IMR-90 (cell line): Measurements from ENCODE around the gene TANGO2. TPM values are rescaled to one million over a fixed set of nuclear protein-coding genes. Genes with fewer than 3 reads are reported as not detected.

ENCODE experiments used
- ATAC-seq: fragments of 200-7000 bp; cut with Tn5 transposase; 2 replicates; pipeline ENCODE4 v1.9.1; 2020; ENCODE audit warnings: low read depth, mild to moderate bottlenecking, moderate library complexity
- BruUV-seq: library from RNA; stranded (reverse); fragments of 400-500 nt; replicated peaks from 2 replicates; lab custom pipeline; 2021; lab: Mats Ljungman, UMichigan
- CTCF ChIA-PET: fragments of 300-600 bp; formaldehyde crosslinking; extraction: SDS; loops from one replicate; lab custom pipeline; 2021; ENCODE audit warnings: antibody characterized with exemption; lab: Yijun Ruan, JAX
- POLR2A ChIA-PET: fragments of 300-600 bp; sonication (Branson Sonifier 250); formaldehyde crosslinking; loops from one replicate; lab custom pipeline; 2022; ENCODE audit warnings: antibody characterized with exemption; ENCODE audit not compliant: unreplicated experiment; lab: Charles Lee
- DNase-seq: peaks from one replicate; pipeline ENCODE4 v3.0.0; 2013
- H2AFZ ChIP-seq: replicated peaks from 2 replicates; pipeline ENCODE3; 2013; ENCODE audit warnings: low read length, mild to moderate bottlenecking; ENCODE audit not compliant: poor library complexity
- H2AK5ac ChIP-seq: 2 replicates; pipeline ENCODE4 v1.6.1; 2013; ENCODE audit warnings: low read depth, low read length, inconsistent platforms
- H2AK9ac ChIP-seq: replicated peaks from 2 replicates; pipeline ENCODE3; 2013; ENCODE audit warnings: mild to moderate bottlenecking, low read depth, low read length, moderate library complexity; ENCODE audit not compliant: poor library complexity
- H2BK120ac ChIP-seq: 2 replicates; pipeline ENCODE4 v1.6.1; 2013; ENCODE audit warnings: low read depth, low read length, inconsistent platforms
- H2BK15ac ChIP-seq: 3 replicates; pipeline ENCODE4 v1.6.1; 2013; ENCODE audit warnings: low read depth, low read length, inconsistent platforms
- H2BK20ac ChIP-seq: 2 replicates; pipeline ENCODE4 v1.6.1; 2013; ENCODE audit warnings: low read depth, mild to moderate bottlenecking, inconsistent platforms, low read length, moderate library complexity
- H2BK5ac ChIP-seq: 2 replicates; pipeline ENCODE4 v1.6.1; 2013; ENCODE audit warnings: mild to moderate bottlenecking, low read depth, low read length, inconsistent platforms; ENCODE audit not compliant: poor library complexity, severe bottlenecking
- H3K14ac ChIP-seq: replicated peaks from 2 replicates; pipeline ENCODE4 v1.6.1; 2013; ENCODE audit warnings: low read depth, low read length, inconsistent platforms
- H3K18ac ChIP-seq: 2 replicates; pipeline ENCODE4 v1.6.1; 2013; ENCODE audit warnings: low read depth, low read length, control low read depth
- H3K23ac ChIP-seq: 2 replicates; pipeline ENCODE4 v1.6.1; 2013; ENCODE audit warnings: low read depth, low read length, inconsistent platforms
- H3K27ac ChIP-seq: 2 replicates; pipeline ENCODE4 v1.5.1; 2013; ENCODE audit warnings: mild to moderate bottlenecking, control low read depth, low read length; ENCODE audit not compliant: insufficient read depth
- H3K27me3 ChIP-seq: 2 replicates; pipeline ENCODE4 v1.6.1; 2013; ENCODE audit warnings: low read length; ENCODE audit not compliant: control insufficient read depth, insufficient read depth
- H3K36me3 ChIP-seq: 2 replicates; pipeline ENCODE4 v1.6.1; 2013; ENCODE audit warnings: low read length, mixed read lengths; ENCODE audit not compliant: control insufficient read depth, insufficient read depth
- H3K4ac ChIP-seq: 2 replicates; pipeline ENCODE4 v1.6.1; 2013; ENCODE audit warnings: low read depth, low read length, inconsistent platforms
- H3K4me1 ChIP-seq: 2 replicates; pipeline ENCODE4 v1.6.1; 2013; ENCODE audit warnings: low read length, mixed read lengths; ENCODE audit not compliant: control insufficient read depth, insufficient read depth
- H3K4me2 ChIP-seq: 2 replicates; pipeline ENCODE4 v1.6.1; 2013; ENCODE audit warnings: low read depth, mild to moderate bottlenecking, control low read depth, low read length, moderate library complexity
- H3K4me3 ChIP-seq: 2 replicates; pipeline ENCODE4 v1.5.1; 2013; ENCODE audit warnings: low read depth, mild to moderate bottlenecking, control low read depth, low read length, moderate library complexity; ENCODE audit not compliant: insufficient read depth
- H3K56ac ChIP-seq: 2 replicates; pipeline ENCODE4 v1.6.1; 2013; ENCODE audit warnings: low read length, inconsistent platforms; ENCODE audit not compliant: insufficient read depth; ENCODE audit errors: extremely low read depth
- H3K79me1 ChIP-seq, 2 experiments: 2 replicates each; pipeline ENCODE4 v1.6.1; 2013; ENCODE audit warnings: low read length in 2 of 2, inconsistent platforms in 1 of 2, low read depth in 1 of 2
- H3K9ac ChIP-seq: 2 replicates; pipeline ENCODE4 v1.6.1; 2013; ENCODE audit warnings: low read depth, low read length, control low read depth
- H3K9me1 ChIP-seq: 2 replicates; pipeline ENCODE4 v1.6.1; 2013; ENCODE audit warnings: low read length, inconsistent platforms; ENCODE audit not compliant: insufficient read depth
- H3K9me3 ChIP-seq: 2 replicates; pipeline ENCODE4 v1.6.1; 2013; ENCODE audit warnings: low read length; ENCODE audit not compliant: control insufficient read depth, insufficient read depth
- H4K20me1 ChIP-seq: 2 replicates; pipeline ENCODE4 v1.6.1; 2013; ENCODE audit warnings: low read length, inconsistent platforms; ENCODE audit not compliant: insufficient read depth
- H4K5ac ChIP-seq: 2 replicates; pipeline ENCODE4 v1.6.1; 2013; ENCODE audit warnings: mild to moderate bottlenecking, low read depth, low read length, control low read depth
- H4K8ac ChIP-seq, 2 experiments: 2 replicates each; pipeline ENCODE4 v1.6.1; 2013; ENCODE audit warnings: low read depth in 2 of 2, low read length in 2 of 2, control low read depth in 1 of 2, inconsistent platforms in 1 of 2
- H4K91ac ChIP-seq: 2 replicates; pipeline ENCODE4 v1.6.1; 2013; ENCODE audit warnings: low read depth, low read length, inconsistent platforms; ENCODE audit not compliant: insufficient read depth
- CTCF ChIP-seq: conservative IDR thresholded peaks from 2 replicates; pipeline ENCODE4 v1.5.1; 2012; ENCODE audit warnings: mild to moderate bottlenecking, low read depth, low read length, improper control_type of control experiment
- POLR2A ChIP-seq: IDR thresholded peaks from 2 replicates; pipeline ENCODE4 v1.6.1; 2012; ENCODE audit warnings: mild to moderate bottlenecking, low read depth, low read length
- RAD21 ChIP-seq: IDR thresholded peaks from 2 replicates; pipeline ENCODE4 v1.6.1; 2012; ENCODE audit warnings: low read length, improper control_type of control experiment
- WGBS, 2 experiments: methylation state at CpG; one replicate each; pipeline versions ENCODE4 v1.1.5 to v1.1.7; 2013; ENCODE audit warnings: missing lambda C conversion rate in 2 of 2; ENCODE audit not compliant: insufficient read length in 1 of 2; ENCODE audit errors: extremely low coverage in 2 of 2; 5-methylcytosine and 5-hydroxymethylcytosine counted together
- dilution Hi-C: fragments of 300-500 bp; cut with HindIII; formaldehyde crosslinking; loops from one replicate; pipeline ENCODE4 v1.14.3; 2018; ENCODE audit warnings: low sequenced_read_pairs; ENCODE audit not compliant: unreplicated experiment
- in situ Hi-C: fragments of 300-500 bp; cut with MboI; formaldehyde crosslinking; loops from 3 replicates; pipeline ENCODE4 v1.14.3; 2019; ENCODE audit warnings: low sequenced_read_pairs, inconsistent platforms, mixed read lengths
- intact Hi-C: fragments of 100-400 bp; cut with micrococcal nuclease; formaldehyde crosslinking; loops from 2 replicates; pipeline ENCODE4 v1.10.0; 2022
- polyA plus RNA-seq, 3 experiments: library from polyadenylated mRNA; depleted of rRNA; stranded (reverse); fragments of >200 nt; gene quantifications; 2 replicates each; pipeline ENCODE4 v1.2.3, GENCODE V29; 2012; ENCODE audit warnings: low replicate concordance in 1 of 3
- total RNA-seq: library from RNA; depleted of rRNA; stranded (reverse); fragments of >200 nt; gene quantifications from 2 replicates; pipeline ENCODE4 v1.2.3, GENCODE V29; 2012

The TANGO2 gene
- total and polyA plus RNA-seq, 2 of the 4 experiments (the other 2 are of a cell fraction), result 45.1 to 75.1 TPM

DNA sequence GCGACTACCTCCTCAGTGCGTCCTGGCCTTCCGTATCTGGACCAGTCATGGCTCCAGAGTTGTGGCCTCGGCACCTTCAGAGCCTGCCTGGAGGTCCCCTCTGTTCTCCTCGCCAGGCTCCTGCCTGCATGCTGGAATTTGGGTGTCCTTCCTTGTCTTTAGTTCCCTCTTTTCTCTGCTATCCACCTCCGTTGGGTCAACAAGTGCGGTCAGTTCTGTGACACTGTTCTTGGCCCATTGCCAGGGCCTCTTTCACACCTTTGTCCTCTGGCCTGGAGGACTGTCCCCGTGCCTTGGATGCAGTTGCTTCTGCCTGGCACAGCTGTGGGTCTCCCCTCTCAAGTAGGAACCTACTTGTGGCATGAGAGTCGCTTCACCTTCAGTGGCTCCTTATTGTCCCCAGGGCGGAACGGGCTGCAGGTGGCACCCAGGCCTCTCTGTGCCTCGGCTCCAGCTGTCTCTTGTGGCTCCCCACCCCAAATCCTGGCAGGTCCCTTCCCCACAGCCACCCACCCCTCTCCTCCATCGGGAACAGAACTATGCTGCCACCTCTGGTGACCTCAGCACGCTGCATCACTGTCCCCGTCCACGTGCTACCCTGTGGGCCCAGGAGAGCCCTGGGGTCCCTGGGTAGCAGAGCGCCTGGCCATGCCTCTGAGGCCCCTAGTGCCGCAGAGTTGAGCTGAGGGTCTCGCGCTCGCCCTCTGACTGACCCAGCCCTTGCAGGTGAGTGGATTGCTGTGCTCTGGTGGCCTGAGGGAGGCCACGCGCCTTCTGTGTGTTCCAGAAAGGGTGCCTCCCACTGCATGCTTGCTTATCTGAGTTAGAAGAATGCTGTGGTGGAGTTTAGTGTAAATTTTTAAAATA is 63.9 kb downstream of the TANGO2 start:
- Histone ChIP-seq H3K23ac (no peak overlapping the region), H3K56ac (no peak overlapping the region), H3K9ac (no peak overlapping the region), H3K14ac (no peak overlapping the region), H3K79me1 (peaks cover 16 to 80% of the 10 kb centered on the region in 2 experiments), H2BK15ac (no peak overlapping the region), H3K36me3 (peaks cover 39% of the 10 kb centered on the region), H3K4me3 (no peak overlapping the region), H2AFZ (no peak overlapping the region), H3K4me2 (no peak overlapping the region), H4K20me1 (peaks cover 76% of the 10 kb centered on the region), H3K9me1 (peaks cover 31% of the 10 kb centered on the region), H2BK5ac (no peak overlapping the region), H3K9me3 (no peaks in the 10 kb centered on the region), H2AK9ac (no peak overlapping the region), H3K4ac (peak overlapping the region; percentile 16; the same call in 1 of the 2 replicates), H4K91ac (no peak overlapping the region), H3K27ac (no peak overlapping the region; the same call in 1 of the 2 replicates), H2BK120ac (no peak overlapping the region), H3K27me3 (no peaks in the 10 kb centered on the region), H2BK20ac (no peak overlapping the region), H2AK5ac (no peak overlapping the region), H4K5ac (no peak overlapping the region), H4K8ac (no peak overlapping the region), H3K18ac (no peak overlapping the region), H3K4me1 (peaks cover 17% of the 10 kb centered on the region)
- 76% methylated on average over 13 of the region's 23 CpGs; no CpG with 5 or more reads in 1 of the 2 experiments for WGBS, 2 experiments
- TF ChIP-seq CTCF (peak; percentile 32; the same call in 1 of the 2 replicates), RAD21 (no peak), POLR2A (no peak)
- no TSS peak for BruUV-seq
- no peak for ATAC-seq
- dilution Hi-C loops (no loop called here), intact Hi-C loops (no loop called here), in situ Hi-C loops (no loop called here)
- CTCF ChIA-PET, result no interaction called here
- POLR2A ChIA-PET, result no interaction called here
- DNase-seq, result no peak
